T-helper 17 cell (primary cell): Measurements from ENCODE around the gene NOL11. TPM values are rescaled to one million over a fixed set of nuclear protein-coding genes. Genes with fewer than 3 reads are reported as not detected.

ENCODE experiments used
- ATAC-seq: fragments of 150-1000 bp; cut with Tn5 transposase; 2 replicates; pipeline ENCODE4 v1.10.0; 2021; ENCODE audit warnings: mild to moderate bottlenecking, moderate library complexity
- DNase-seq, 3 donors: peaks; one replicate each; pipeline versions ENCODE4 v3.0.0 to v3.0.0-alpha.2; 2020 to 2021
- H3K9me3 ChIP-seq: one replicate; pipeline ENCODE4 v1.7.0; 2013; ENCODE audit warnings: low read length, mild to moderate bottlenecking; ENCODE audit not compliant: control insufficient read depth, poor library complexity, severe bottlenecking
- H3K27ac Mint-ChIP-seq: one replicate; pipeline ENCODE4 v1.8.0; 2022; ENCODE audit warnings: mild to moderate bottlenecking, moderate library complexity, mixed read lengths
- H3K27me3 Mint-ChIP-seq: one replicate; pipeline ENCODE4 v1.8.0; 2022; ENCODE audit warnings: mixed read lengths
- H3K36me3 Mint-ChIP-seq: one replicate; pipeline ENCODE4 v1.8.0; 2022; ENCODE audit warnings: low read depth, mixed read lengths
- H3K4me1 Mint-ChIP-seq: one replicate; pipeline ENCODE4 v1.8.0; 2022; ENCODE audit warnings: mild to moderate bottlenecking, mixed read lengths
- H3K4me3 Mint-ChIP-seq: one replicate; pipeline ENCODE4 v1.8.0; 2022; ENCODE audit warnings: mild to moderate bottlenecking, moderate library complexity, mixed read lengths
- total RNA-seq, 4 donors: library from RNA in 2 of 4; stranded (reverse) in 2 of 4; gene quantifications; one replicate each; pipeline ENCODE4 v1.2.3 and lab custom pipeline; 2022 to 2026

Gene NOL11
- total RNA-seq, 2 donors from 2014 or later, result 51.4 to 67.8 TPM

GRCh38 chr17:67784364-67785121 is 66.8 kb downstream of the NOL11 start:
- H3K27ac Mint-ChIP-seq, result no peak overlapping the region
- H3K4me3 Mint-ChIP-seq, result no peak overlapping the region
- H3K9me3 ChIP-seq, result no peaks in the 10 kb centered on the region
- DNase-seq (no peak), ATAC-seq (no peak)
- no peaks in the 10 kb centered on the region for H3K36me3 Mint-ChIP-seq
- peaks cover 6% of the 10 kb centered on the region for H3K27me3 Mint-ChIP-seq
- H3K4me1 Mint-ChIP-seq, result no peaks in the 10 kb centered on the region

DNA sequence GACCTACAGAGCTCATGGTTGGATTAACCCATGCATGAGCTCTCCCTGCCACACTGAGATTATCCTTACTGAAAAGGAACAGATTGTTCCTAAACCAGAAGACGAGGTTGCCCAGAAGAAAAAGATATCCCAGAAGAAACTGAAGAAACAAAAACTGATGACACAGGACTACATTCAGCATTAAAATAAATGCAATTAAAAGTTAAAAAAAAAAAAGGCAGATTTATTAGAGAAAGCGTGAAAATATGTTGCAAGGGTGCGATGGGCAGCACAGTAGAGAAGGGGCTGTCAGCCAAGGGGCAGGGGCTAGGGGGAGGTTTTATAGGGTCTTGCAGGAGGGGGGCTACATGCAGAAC is 67.4 kb downstream of the NOL11 start:
- H3K4me3 Mint-ChIP-seq, result no peak overlapping the region
- ATAC-seq (no peak), DNase-seq (no peak)
- H3K9me3 ChIP-seq, result no peaks in the 10 kb centered on the region
- no peak overlapping the region for H3K27ac Mint-ChIP-seq
- H3K4me1 Mint-ChIP-seq, result no peaks in the 10 kb centered on the region
- no peaks in the 10 kb centered on the region for H3K36me3 Mint-ChIP-seq
- peaks cover 6% of the 10 kb centered on the region for H3K27me3 Mint-ChIP-seq

DNA sequence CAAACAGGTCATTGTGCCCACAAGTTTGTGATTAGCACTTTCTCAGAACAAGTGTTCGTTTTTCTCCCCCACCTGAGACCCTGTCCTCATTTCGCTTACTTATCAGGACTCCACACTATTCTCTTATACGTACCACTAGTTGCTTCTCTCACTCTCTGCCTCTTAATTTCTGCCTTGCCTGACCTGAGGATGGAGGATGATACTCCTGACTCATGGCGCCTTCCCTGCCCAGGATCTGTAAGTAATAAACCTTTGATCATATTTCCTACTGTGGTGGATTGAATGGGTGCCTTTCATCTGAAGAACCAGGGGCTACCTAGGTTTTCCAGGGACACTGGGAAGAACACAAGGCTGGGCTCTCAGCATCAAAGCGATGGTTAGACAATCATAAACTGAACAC is 67.8 kb downstream of the NOL11 start:
- no peaks in the 10 kb centered on the region for H3K9me3 ChIP-seq
- no peak overlapping the region for H3K27ac Mint-ChIP-seq
- no peak for DNase-seq
- H3K4me3 Mint-ChIP-seq, result no peak overlapping the region
- peaks cover 6% of the 10 kb centered on the region for H3K27me3 Mint-ChIP-seq
- no peaks in the 10 kb centered on the region for H3K4me1 Mint-ChIP-seq
- ATAC-seq, result no peak
- H3K36me3 Mint-ChIP-seq, result no peaks in the 10 kb centered on the region

Other genes starting within 250 kb of the NOL11 start
- gene BPTF, start 107.6 kb downstream of the NOL11 start, total RNA-seq, result 100 to 1,000 TPM; 138 to 145 TPM